Heart left ventricle (tissue), 16 donors: ENCODE results near the gene JDP2. TPM values are rescaled to one million over a fixed set of nuclear protein-coding genes. Genes with fewer than 3 reads are reported as not detected.

Experiments used
- ATAC-seq, 4 donors: fragments of 200-7000 bp; cut with Tn5 transposase; one replicate each; pipeline ENCODE4 v1.9.1; 2020 to 2022; ENCODE audit warnings: moderate library complexity in 4 of 4, mild to moderate bottlenecking in 3 of 4, moderate number of reproducible peaks in 1 of 4
- DNase-seq, 5 donors: peaks; one replicate each; pipeline ENCODE4 v3.0.0-alpha.2; 2020
- H3K27ac ChIP-seq, 12 donors: fragments of 200-600 bp; sonication (generic) in 4 of 12; one replicate each; pipeline versions ENCODE4 v1.5.0 to v1.8.0; 2016 to 2022; ENCODE audit warnings: mild to moderate bottlenecking in 2 of 12
- H3K27me3 ChIP-seq, 9 donors: fragments of 200-600 bp; sonication (generic) in 2 of 9; one replicate each; pipeline versions ENCODE4 v1.5.1 to v1.8.0; 2016 to 2022; ENCODE audit warnings: mild to moderate bottlenecking in 3 of 9
- H3K36me3 ChIP-seq, 9 donors: fragments of 200-600 bp; sonication (generic) in 2 of 9; one replicate each; pipeline versions ENCODE4 v1.5.0 to v1.8.0; 2018 to 2022; ENCODE audit warnings: mild to moderate bottlenecking in 2 of 9
- H3K4me1 ChIP-seq, 12 donors: fragments of 200-600 bp; sonication (generic) in 4 of 12; one replicate each; pipeline versions ENCODE4 v1.5.0 to v1.8.0; 2016 to 2022; ENCODE audit warnings: mild to moderate bottlenecking in 3 of 12
- H3K4me3 ChIP-seq, 12 donors: fragments of 200-600 bp; sonication (generic) in 4 of 12; one replicate each; pipeline versions ENCODE4 v1.5.0 to v1.8.0; 2017 to 2022; ENCODE audit warnings: mild to moderate bottlenecking in 9 of 12, moderate library complexity in 4 of 12
- H3K9me3 ChIP-seq, 12 donors: fragments of 200-600 bp; sonication (generic) in 4 of 12; one replicate each; pipeline versions ENCODE4 v1.5.0 to v1.8.0; 2016 to 2022; ENCODE audit warnings: mild to moderate bottlenecking in 1 of 12
- CTCF ChIP-seq, 12 donors: fragments of 200-600 bp; sonication (generic) in 4 of 12; IDR thresholded peaks; one replicate each; pipeline versions ENCODE4 v1.5.0 to v1.8.0; 2018 to 2022; ENCODE audit warnings: antibody characterized with exemption in 12 of 12, mild to moderate bottlenecking in 5 of 12
- POLR2A ChIP-seq, 2 donors: fragments of 450-650 bp; IDR thresholded peaks; one replicate each; pipeline ENCODE4 v1.6.1; 2017; ENCODE audit warnings: antibody characterized with exemption in 2 of 2, mild to moderate bottlenecking in 2 of 2, moderate library complexity in 2 of 2
- WGBS, 4 donors: extraction: QIAGEN DNeasy Blood & Tissue Kit in 2 of 4; methylation state at CpG; one replicate each; pipeline versions ENCODE4 v1.1.5 to v1.1.7; 2013 to 2018; 5-methylcytosine and 5-hydroxymethylcytosine counted together
- intact Hi-C, 10 donors: fragments of 100-400 bp; cut with DNase I; formaldehyde crosslinking; loops; one replicate each; pipeline versions ENCODE4 v1.11.1 to v1.14.2; 2022
- polyA plus RNA-seq, 2 donors: library from polyadenylated mRNA; stranded (reverse); fragments of 200-250 nt; gene quantifications; one replicate each; pipeline ENCODE4 v1.2.3, GENCODE V29; 2013
- total RNA-seq, 9 donors: library from RNA; depleted of rRNA in 2 of 9; stranded (reverse); fragments of >200 nt in 2 of 9; fragmentation: NEBNext Ultra II Directional in 3 of 9; extraction: Animal tissue kit (Norgen Biotek cat#: 25700) in 3 of 9; gene quantifications; one replicate each; pipeline versions ENCODE4 v1.1.0 to v1.2.4, GENCODE V29; 2016 to 2023
- donor health status: ischemic (EF 13 %, LVEDD 7.1; RV severe dilation, severe dysfunction).
- donor health status: healthy with polysubstance abuse.
- donor health status: DM: no; HTN: yes; CAD: no.
- donor health status: DM: no; HTN: no; CAD: no.
- donor health status: ischemic (EF 25% LVEDD 6.9; RV normal size, moderate dysfunction).
- donor health status: ischemic (EF 25% LVEDD 5.7; RV mildly dilated, moderate dysfunction).
- donor health status: healthy.
- donor health status: DM: yes; HTN: yes; CAD: no.
- donor health status: ischemic (EF 35%, LVEDD 5.7; RV mildly dilated, moderate dysfunction).
- donor health status: nonischemic (EF 11% LVEDD 7.7; RV severe dilation, severe dysfunction).
- donor health status: DM: yes; HTN: yes; CAD: no.
- donor health status: PGD.
- donor health status: ischemic (EF 29% LVEDD 5.4; RV normal size, mild dysfunction).
- donor health status: nonischemic (EF 23%, LVEDD 6.1; RV moderate dilation, normal function).

Gene JDP2
- total and polyA plus RNA-seq, 11 donors: 12.2 to 72.6 (median 28.1) TPM

GRCh38 chr14:75450381-75451276, 22.8 kb downstream of the JDP2 start:
- TF ChIP-seq POLR2A (IDR thresholded peaks at IDR 0.05): no peak
- TF ChIP-seq CTCF (IDR thresholded peaks at IDR 0.05): no peak
- ATAC-seq (peak; percentile 35 to 76 (median 64)), DNase-seq (peak; percentile 52 to 82 (median 76))
- no peak overlapping the region for H3K4me3 ChIP-seq
- H3K27ac ChIP-seq: peak overlapping the region in 7 of 12 donors; percentile 6 to 87 (median 26)
- H3K4me1 ChIP-seq: peaks cover 3 to 84% (median 69%) of the 10 kb centered on the region in 12 donors
- intact Hi-C loops: loop anchor here in 2 of 10 donors (2.0 to 5.0 kb wide), 2 partner anchors 22 to 48 kb away; partner anchors contain the start of gene JDP2 (in 1 of the 2)
- no peaks in the 10 kb centered on the region for H3K27me3 ChIP-seq
- H3K36me3 ChIP-seq: peaks cover 0 to 33% (median 4%) of the 10 kb centered on the region in 9 donors
- no peaks in the 10 kb centered on the region for H3K9me3 ChIP-seq
- 67 to 71% (median 71%) methylated on average over 9 of the region's 9 CpGs for WGBS, 4 donors

- no peak for TF ChIP-seq POLR2A (IDR thresholded peaks at IDR 0.05)
- no peak for TF ChIP-seq CTCF (IDR thresholded peaks at IDR 0.05)
- 44 to 57% (median 53%) methylated on average over 4 of the region's 4 CpGs for WGBS, 4 donors
- Histone ChIP-seq H3K27me3 (no peaks in the 10 kb centered on the region), H3K4me1 (peaks cover 3 to 97% (median 73%) of the 10 kb centered on the region in 12 donors), H3K9me3 (no peaks in the 10 kb centered on the region), H3K36me3 (peaks cover 0 to 25% (median 0%) of the 10 kb centered on the region in 9 donors), H3K4me3 (no peak overlapping the region), H3K27ac (peak overlapping the region in 11 of 12 donors; percentile 46 to 87 (median 75))
- ATAC-seq (no peak), DNase-seq (peak in 1 of 5 donors; percentile 57)
- intact Hi-C loops: loop anchor here in 1 of 10 donors (5.0 kb wide), 1 partner anchor 50 kb away; no protein-coding TSS in a partner anchor
These were observed 24.5 kb downstream of the JDP2 start for GRCh38 chr14:75452324-75452723.

GRCh38 chr14:75452900-75453816, 25.3 kb downstream of the JDP2 start:
- no peak overlapping the region for H3K4me3 ChIP-seq
- H3K27ac ChIP-seq: peak overlapping the region; percentile 46 to 87 (median 74)
- DNase-seq (peak in 4 of 5 donors; percentile 54 to 76 (median 65)), ATAC-seq (peak; percentile 39 to 66 (median 58))
- H3K4me1 ChIP-seq: peaks cover 3 to 94% (median 69%) of the 10 kb centered on the region in 12 donors
- WGBS, 4 donors: 28 to 40% (median 31%) methylated on average over 11 to 14 of the region's 14 CpGs
- H3K36me3 ChIP-seq: peaks cover 0 to 25% (median 0%) of the 10 kb centered on the region in 9 donors
- no peak for TF ChIP-seq POLR2A (IDR thresholded peaks at IDR 0.05)
- no peak for TF ChIP-seq CTCF (IDR thresholded peaks at IDR 0.05)
- intact Hi-C loops: loop anchor here in 1 of 10 donors (5.0 kb wide), 1 partner anchor 51 kb away; no protein-coding TSS in a partner anchor
- no peaks in the 10 kb centered on the region for H3K9me3 ChIP-seq
- no peaks in the 10 kb centered on the region for H3K27me3 ChIP-seq
